Thyroid gland (tissue), 4 donors: ENCODE data around the gene ARL8B.

ENCODE experiments used
- POLR2A ChIP-seq, 2 donors: fragments of 450-650 bp; IDR thresholded peaks; one replicate each; pipeline ENCODE4 v1.6.1; 2017; ENCODE audit warnings: antibody characterized with exemption in 2 of 2, mild to moderate bottlenecking in 2 of 2, moderate library complexity in 1 of 2
- TF ChIP-seq, protein P1 (sequence below), 6 experiments: fragments of 200-600 bp in 3 of 6; fragments of 450-650 bp in 3 of 6; sonication (generic) in 3 of 6; IDR thresholded peaks; one replicate each; pipeline ENCODE4 v1.5.1; 2016 to 2019; ENCODE audit warnings: antibody characterized with exemption in 6 of 6, mild to moderate bottlenecking in 2 of 6, inconsistent platforms in 1 of 6, moderate library complexity in 1 of 6

DNA sequence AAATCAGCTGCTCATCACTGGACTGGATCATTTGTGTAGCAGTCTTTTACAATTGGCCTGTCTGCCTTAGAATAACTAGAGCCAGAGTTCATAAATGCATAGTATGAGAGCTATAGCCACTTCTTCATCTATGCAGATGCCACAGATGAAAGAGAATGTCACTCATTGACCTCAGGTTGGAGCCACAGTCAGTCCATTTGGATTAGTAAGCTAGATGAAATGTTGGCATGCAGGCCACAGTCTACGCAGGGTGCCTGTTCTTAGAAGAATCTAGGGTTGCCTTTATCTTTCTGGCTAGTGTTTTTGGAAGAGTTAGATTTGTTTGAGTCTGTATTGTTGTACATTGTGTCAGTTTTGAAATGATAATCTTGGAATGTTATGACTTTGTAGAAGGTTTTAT lies 40.0 kb downstream of the ARL8B start:
- no peak for TF ChIP-seq POLR2A (IDR thresholded peaks at IDR 0.05)
- TF ChIP-seq, protein P1, sequence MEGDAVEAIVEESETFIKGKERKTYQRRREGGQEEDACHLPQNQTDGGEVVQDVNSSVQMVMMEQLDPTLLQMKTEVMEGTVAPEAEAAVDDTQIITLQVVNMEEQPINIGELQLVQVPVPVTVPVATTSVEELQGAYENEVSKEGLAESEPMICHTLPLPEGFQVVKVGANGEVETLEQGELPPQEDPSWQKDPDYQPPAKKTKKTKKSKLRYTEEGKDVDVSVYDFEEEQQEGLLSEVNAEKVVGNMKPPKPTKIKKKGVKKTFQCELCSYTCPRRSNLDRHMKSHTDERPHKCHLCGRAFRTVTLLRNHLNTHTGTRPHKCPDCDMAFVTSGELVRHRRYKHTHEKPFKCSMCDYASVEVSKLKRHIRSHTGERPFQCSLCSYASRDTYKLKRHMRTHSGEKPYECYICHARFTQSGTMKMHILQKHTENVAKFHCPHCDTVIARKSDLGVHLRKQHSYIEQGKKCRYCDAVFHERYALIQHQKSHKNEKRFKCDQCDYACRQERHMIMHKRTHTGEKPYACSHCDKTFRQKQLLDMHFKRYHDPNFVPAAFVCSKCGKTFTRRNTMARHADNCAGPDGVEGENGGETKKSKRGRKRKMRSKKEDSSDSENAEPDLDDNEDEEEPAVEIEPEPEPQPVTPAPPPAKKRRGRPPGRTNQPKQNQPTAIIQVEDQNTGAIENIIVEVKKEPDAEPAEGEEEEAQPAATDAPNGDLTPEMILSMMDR (IDR thresholded peaks at IDR 0.05), result no peak
